Medulla oblongata (tissue), 1 donor: Measurements from ENCODE around the gene LGALS9C.
"Not testable (repeated sequence)": the region's sequence is repeated elsewhere in the genome, so short reads cannot be mapped to it uniquely, and the experiment has no call there.

Experiments used
- DNase-seq: peaks from one replicate; pipeline ENCODE4 v3.0.0-alpha.2; 2015; ENCODE audit errors: extremely low spot score

The LGALS9C gene

DNA sequence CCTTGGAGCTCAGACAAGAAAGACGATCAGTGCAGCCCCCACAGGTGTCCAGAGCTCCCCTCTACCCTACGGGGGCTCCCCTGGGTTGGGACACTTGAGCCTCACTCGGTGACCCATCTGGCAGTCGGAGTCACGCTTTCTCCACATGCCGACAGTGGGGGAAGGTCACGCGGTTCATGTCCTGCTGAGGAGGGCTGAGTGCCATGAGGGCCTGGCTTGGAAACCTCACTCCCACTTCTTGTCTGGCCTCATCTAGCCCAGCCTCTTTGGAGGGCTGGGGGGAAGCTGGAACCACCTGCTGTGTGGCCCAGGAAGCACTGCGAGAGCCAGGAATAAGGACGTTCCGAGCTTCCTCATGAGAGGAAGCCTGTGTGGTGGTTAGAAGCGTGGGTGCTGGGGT, 1.8 kb downstream of the LGALS9C start:
- DNase-seq: not testable (repeated sequence)

DNA sequence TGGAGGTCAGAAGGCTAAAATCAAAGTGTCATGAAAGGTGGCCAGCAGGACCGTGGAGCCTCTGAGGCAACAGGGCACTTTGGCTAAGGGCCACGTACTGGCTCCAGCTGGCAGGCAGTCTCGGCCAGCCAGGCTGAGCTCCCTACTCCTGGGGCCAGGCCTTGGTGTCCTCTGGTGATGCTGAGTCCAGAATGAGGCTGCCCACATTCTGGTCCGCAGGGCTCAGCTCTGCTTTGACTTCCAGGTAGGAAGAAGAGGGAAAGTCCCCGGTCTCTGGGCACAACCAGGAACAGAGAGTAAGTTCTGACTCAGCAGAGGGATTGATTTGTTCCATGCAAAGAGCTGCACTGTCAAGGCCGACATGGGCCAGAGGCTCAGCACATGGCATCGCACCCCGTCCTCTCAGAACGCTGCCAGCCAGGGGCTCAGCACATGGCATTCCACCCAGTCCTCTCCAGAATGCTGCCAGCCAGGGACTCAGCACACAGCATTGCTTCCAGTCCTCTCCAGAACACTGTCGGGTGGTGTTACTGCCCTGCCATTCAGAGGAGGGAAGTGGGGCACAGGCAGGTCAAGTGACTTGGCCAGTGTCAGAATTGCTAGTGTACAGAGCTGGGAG, 2.5 kb downstream of the LGALS9C start:
- peak; percentile 2 for DNase-seq

DNA sequence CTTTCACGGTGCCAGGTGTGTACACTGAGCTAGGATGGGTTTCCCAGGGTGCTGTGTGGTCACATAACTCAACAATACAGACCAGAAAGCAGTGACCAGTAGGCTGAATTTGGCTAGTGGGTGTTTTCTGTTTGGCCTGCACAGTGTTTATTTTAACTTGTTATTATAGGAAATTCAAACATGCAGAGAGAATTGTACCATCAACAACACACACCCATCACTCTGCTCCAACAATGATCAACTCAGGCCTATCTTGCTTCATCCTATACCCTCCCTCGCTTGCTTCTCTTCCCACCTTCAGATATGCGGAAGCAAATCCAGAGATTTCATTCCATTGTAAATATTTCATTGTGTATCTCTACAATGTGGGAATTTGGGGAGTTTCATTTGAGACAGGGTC, 5.2 kb downstream of the LGALS9C start:
- not testable (repeated sequence) for DNase-seq

DNA sequence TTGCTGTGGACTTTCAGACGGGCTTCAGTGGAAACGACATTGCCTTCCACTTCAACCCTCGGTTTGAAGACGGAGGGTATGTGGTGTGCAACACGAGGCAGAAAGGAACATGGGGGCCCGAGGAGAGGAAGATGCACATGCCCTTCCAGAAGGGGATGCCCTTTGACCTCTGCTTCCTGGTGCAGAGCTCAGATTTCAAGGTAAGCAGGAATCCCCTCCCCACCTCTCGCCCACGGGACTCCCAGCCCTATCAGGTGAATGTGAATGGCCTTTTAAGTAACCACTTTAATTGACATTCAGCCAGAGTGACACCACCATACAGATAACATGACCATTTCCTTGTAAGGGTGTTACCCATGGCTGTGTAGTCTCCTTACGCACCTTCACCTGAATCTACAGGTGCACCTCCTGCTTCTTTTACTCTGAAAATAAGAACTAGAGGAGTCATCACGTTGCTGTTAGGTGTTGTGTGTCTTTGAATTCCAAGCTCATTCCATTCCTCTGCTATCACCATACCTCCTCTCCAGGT, 9.4 kb downstream of the LGALS9C start:
- DNase-seq: not testable (repeated sequence)

DNA sequence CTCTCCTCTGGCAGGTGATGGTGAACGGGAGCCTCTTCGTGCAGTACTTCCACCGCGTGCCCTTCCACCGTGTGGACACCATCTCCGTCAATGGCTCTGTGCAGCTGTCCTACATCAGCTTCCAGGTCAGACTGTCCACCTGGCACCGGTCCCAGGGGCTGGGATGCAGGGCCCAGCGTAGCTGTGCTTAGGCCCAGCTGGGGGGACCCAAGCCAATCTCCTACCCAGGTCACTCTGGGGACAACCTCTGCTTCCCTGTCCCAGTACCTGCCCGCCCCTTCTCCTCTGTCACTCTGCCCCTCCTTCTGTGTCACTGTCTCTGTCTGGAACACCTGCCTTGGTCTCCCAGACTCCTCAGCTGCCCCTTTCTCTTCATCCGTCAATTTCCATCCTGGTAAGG, 11.0 kb downstream of the LGALS9C start:
- not testable (repeated sequence) for DNase-seq

DNA sequence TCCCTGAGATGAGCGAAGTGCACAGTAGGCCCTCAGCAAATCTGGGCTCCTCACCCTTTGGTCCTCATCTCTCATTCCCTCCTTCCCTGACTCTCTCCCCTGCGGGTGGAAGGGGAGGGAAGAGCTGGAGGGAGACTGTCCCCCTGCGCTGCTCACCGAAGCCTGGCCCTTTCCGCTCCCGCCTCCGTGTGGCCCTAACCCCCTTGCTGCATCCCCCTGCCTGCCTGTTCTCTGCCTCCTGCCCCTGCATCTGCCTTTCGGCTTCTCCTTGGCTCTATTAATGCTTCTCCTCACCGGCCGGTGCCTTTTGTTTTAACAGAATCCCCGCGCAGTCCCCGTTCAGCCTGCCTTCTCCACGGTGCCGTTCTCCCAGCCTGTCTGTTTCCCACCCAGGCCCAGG, 12.0 kb downstream of the LGALS9C start:
- DNase-seq: not testable (repeated sequence)

DNA sequence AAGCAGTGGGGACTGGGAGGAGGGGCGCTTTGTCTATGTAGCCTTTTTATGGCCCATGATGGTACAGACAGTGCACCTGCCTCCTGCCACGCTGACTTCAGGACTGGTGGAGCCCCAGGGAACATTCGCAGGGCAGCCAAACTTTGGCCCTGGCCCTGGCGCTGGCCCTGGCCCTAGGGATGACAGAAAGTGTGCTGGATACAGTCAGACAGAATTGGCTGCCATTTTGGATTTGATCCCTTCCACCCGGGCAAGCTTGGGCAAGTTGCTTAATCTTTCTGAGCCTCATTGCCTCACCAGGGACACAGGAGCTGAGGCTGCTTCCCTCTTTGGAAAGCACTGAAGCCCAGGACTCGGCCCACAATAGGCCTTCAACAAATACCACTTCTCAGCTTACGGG, 13.4 kb downstream of the LGALS9C start:
- DNase-seq: not testable (repeated sequence)

DNA sequence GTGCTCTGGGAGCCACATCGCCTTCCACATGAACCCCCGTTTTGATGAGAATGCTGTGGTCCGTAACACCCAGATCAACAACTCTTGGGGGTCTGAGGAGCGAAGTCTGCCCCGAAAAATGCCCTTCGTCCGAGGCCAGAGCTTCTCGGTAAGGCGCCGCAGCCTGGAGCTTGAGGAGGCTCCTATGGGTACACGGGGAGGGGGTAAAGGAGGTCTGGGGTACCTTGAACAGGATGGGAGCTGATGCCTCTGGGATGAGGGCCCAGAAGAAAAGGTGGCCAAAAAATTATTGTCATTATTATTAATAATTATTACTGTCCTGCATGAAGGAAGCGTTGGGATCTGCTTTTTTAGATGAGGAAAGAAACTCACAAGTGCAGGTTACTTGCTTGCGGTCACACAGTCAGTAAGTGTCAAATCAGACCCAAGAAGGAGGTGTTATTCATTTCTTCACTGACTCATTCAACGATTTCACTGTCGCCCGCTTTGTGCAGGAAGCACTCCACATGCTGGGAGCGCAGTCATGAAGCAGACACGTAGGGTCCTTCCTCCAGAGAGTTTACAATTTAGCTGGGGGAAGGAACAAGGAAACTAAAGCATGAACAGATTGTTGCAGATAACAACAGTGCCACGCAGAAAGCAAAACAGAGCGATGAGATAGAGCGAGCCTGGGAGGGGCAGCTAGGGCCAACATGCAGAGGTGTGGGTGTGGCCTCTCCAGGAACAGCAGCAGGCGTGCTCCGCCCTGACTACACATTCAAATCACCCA, 16.3 kb downstream of the LGALS9C start:
- not testable (repeated sequence) for DNase-seq

DNA sequence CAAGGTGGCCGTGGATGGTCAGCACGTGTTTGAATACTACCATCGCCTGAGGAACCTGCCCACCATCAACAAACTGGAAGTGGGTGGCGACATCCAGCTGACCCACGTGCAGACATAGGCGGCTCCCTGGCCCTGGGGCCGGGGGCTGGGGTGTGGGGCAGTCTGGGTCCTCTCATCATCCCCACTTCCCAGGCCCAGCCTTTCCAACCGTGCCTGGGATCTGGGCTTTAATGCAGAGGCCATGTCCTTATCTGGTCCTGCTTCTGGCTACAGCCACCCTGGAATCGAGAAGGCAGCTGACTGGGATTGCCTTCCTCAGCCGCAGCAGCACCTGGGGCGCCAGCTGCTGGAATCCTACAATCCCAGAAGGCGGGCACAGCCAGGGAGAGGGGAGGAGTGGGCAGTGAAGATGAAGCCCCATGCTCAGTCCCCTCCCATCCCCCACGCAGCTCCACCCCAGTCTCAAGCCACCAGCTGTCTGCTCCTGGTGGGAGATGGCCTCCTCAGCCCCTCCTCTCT, 17.7 kb downstream of the LGALS9C start:
- DNase-seq: not testable (repeated sequence)

DNA sequence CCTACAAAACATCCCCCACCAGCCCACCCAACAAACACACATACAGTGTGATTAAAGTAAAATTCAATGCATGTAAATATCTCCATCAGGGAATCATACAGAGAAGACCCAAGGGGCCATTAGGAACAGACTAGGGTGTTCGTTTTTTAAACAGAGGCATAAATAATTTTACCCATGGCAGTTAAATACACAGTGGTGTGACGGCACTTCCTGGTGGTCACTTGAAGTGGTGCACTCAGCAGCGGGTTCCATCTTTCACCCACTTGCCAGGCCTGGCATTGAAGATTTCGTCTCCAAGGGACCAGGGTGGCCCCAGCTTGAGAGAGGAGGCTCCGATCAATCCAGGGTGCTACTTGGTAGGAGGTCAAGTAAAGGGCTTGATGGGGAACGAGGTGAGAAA, 20.5 kb downstream of the LGALS9C start:
- not testable (repeated sequence) for DNase-seq

DNA sequence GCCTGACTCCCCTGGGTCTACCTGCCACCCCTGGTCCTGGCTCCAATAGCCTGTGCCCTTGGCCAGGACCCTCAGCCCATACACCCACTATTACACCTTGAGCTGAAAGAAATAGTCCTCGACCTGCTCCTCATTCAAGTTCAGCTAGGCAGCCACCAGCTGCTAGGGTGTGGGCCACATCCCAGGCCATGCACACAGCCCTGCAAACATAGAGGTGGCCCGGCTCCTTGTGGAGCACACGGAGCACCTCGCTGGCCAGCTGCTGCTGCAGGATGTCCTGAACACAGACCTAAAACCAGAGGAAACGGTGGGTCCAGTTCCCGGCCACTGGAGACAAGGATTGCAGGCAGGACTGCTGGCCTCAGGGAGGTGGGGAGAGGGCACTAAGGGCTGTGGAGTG, 22.5 kb downstream of the LGALS9C start:
- DNase-seq: not testable (repeated sequence)

DNA sequence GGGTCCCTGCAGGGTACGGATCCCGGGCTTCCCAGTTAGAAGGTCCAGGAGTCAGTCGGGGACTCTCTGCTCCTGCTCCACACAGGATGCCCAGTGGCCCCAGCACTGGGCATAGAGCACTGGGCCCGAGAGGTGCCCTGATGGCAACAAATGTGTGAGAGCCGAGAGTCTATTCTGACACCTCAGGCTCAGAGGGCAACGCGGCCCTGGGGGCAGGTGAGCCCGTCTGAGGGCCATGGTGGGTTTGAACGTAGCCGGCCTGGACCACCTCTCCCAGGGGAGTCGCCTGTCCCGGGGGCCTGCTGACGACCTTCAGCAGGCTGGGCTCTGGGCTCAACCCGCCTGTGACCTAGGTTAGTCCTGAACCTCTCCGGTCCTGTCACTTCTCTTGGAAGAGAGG, 23.2 kb downstream of the LGALS9C start:
- not testable (repeated sequence) for DNase-seq

DNA sequence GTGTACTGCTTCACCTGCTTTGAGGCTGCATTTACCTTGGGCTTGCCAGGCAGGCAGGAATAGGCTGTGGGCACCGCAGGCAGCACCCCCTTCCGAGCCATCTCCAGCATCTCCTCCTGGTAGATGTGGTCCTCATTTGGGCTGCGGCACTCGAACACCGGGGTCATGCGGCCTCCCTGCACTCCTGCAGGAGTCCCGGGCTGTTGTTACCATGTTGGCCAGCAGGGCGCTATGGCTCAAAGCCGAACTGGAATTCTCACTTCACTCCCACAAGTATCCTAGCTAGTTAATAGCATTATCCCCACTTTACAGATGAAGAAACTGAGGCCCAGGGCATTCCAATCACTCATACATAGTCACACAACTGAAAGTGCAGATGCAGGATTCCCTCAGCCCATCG, 23.7 kb downstream of the LGALS9C start:
- not testable (repeated sequence) for DNase-seq

DNA sequence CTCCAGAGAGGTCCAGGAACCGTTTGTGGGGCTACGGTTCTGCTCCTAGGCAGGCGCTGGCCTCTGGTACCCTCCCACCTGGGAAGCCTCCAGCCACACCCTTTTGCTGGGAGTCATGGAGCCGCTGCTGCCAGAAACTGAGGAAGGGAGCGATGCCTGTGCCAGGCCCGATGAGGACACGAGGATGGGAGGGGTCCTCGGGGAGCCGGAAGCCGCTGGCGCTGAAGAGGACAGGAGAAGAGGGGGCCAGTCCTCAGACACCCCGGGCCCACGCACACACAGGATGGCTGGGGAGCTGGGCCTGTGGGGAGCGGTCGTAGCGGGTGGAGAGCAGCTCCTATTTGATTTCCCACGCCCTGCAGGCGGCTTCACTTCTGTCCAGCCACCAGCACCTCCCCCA, 24.2 kb downstream of the LGALS9C start:
- DNase-seq: not testable (repeated sequence)

DNA sequence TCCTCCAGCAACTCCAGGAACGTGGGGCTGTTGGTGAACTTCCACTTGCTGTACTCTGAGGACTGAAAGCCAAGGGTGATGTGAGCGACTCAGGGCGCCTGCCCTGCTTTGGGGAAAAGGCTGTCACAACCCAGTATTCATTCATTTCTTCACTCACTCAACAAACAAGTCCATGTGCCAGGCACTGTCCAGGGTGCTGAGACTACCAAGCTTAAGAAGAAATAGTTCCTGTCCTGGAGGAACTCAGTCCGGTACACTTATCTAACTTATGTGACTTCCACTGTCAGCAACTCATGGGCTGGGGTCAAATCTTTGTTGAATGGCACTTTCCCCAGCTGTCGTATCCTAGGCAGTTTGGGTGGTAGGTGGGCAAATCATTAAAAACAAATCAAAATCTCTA, 26.6 kb downstream of the LGALS9C start:
- DNase-seq: not testable (repeated sequence)

DNA sequence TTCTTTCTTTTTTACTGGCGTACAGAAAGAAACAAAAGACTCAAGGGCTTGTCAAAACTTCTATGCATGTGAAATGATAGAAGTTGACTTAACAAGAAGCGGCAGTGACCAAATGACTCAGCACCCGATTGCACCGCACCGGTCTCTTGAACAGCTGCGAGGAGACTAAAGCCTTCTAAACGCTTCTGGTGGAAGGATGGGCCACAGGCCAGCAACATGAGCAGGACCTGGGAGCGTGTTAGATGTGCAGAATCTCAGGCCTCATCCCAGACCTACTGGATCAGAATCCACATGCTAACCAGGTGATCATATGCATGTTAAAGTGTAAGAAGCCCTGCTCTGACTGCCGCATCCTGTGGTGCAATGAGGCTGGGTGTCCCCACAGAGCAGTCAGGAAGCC, 31.1 kb downstream of the LGALS9C start:
- DNase-seq: not testable (repeated sequence)

DNA sequence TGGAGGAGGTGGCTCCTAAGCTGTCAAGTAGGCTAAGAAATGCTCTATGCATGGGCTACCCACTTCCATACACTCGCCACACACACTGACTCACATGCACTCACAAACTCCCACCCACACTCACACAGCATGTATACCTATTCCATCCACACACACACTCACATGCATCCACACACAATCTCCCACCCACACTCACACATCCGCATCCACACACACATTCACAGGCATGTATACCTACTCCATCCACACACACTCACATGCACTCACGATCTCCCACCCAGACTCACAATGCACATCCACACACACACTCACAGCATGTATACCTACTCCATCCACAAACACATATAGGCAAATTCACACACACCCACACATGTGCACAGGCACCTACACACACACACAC, 32.1 kb downstream of the LGALS9C start:
- not testable (repeated sequence) for DNase-seq

DNA sequence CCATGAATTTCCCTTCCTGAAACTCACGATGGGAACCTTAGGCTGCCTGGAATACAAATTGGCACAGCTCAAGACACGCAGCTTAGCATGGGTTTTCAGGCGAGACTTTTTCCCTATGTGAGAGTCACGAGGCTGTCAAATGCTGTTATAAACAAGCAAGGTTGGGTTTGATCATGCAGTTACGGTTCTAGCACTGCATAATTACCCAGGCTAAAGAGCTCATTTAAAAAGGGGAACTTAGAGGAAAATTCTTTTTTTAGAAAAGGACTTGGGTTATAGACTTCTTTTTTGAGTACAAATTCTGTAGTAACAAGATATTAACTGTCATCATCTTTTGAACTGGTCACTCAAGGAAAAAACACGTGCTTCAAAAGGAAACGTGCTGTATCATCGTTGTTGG, 44.5 kb downstream of the LGALS9C start:
- DNase-seq: not testable (repeated sequence)

DNA sequence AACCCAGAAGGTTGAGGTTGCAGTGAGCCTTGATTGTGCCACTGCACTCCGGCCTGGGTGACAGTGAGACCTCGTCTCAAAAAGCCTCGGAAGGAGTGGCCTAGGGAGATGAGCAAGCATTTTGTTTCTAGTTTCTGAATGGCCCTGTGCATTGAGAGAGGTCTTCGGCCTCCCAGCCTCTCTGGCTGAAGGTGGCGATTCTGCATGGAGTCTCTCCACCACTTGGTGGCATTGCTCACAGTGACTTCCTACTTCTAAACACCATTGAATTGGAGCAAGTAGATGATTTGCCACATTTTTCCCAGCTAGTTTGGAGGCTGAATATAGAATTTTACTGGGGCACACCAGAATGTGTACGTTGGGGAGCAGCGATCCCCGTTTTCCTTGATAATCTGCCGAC, 48.4 kb downstream of the LGALS9C start:
- DNase-seq: not testable (repeated sequence)

DNA sequence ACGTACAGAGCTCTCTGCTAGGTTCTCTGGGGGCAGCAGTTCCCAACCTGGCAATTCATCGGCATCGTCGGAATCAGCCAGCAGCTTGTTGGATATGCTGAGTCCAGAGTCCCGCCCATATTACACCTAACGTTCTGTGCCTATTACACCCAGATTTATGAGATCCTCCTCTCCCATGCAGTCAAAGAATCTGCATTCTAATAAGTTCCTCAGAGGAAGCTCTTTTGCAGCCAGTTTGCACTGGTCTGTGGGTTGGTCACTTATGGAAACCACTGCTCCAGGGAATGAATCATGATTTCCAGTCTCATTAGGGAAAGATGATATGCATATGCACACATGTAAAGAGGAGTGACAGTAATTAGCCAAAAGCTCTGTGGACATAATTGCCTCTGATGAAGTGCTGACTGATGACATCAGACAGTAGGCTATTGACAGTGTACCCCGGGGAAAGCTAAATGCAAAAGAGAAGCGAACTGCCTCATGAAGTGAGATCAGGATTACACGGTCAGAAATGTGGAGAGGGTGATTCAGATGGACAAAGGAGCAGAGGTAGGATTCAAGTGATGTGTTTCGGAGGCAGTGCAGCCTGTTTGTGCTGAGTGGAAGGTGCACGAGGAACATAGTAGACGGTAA, 49.7 kb downstream of the LGALS9C start:
- DNase-seq: not testable (repeated sequence)

DNA sequence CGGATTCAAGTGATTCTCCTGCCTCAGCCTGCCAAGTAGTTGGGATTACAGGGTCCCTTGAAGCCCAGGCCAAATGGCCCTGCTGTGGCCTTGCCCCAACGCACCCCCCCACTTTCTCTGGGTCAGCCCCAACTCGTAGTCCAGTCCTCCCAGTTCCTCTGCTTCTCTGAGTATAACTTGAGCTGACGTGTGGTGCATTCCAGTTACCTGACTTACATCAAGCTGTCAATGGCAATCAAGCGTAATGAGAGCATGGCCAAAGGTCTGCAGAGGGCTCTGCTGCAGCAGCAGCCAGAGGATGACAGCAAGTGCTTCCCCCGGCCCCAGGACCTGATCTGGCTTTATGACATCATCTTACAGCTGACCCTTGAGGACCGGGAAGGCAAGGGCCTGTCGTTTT, 50.8 kb downstream of the LGALS9C start:
- DNase-seq: not testable (repeated sequence)

DNA sequence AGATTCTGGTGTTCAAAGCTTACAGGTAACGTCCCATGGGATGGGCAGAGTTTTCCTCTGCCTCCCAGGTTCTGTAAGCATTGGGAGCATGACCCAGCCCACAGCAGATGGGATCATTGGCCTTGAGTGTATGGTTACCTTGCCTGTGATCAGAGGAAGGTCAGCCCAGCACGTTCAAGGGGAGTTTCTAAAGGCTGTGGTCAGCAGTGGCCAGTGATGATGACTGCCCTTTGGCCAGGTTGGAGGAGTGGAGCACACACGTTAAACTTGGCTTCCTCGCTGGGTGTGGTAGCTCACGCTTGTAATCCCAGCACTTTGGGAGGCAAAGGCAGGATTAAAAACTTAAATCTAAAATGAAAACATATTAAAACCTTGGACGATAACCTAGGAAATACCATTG, 51.8 kb downstream of the LGALS9C start:
- not testable (repeated sequence) for DNase-seq
